Small intestine (tissue), 7 donors: ENCODE data around the gene WDR26. TPM values are rescaled to one million over a fixed set of nuclear protein-coding genes. Genes with fewer than 3 reads are reported as not detected.

ENCODE experiments used
- DNase-seq, 2 donors: peaks; one replicate each; pipeline versions ENCODE4 v3.0.0 to v3.0.0-alpha.2; 2013
- FAIRE-seq: peaks from 2 replicates; lab custom pipeline; 2012; peaks lifted over from hg19 to GRCh38; lab: Jason Lieb, UNC
- H3K27ac ChIP-seq, 3 donors: one replicate each; pipeline ENCODE4 v1.5.1; 2013; ENCODE audit warnings: low read length in 2 of 3, mild to moderate bottlenecking in 2 of 3, control low read depth in 1 of 3, inconsistent platforms in 1 of 3, low read depth in 1 of 3, moderate library complexity in 1 of 3
- H3K27me3 ChIP-seq, 3 donors: one replicate each; pipeline ENCODE4 v1.6.1; 2013; ENCODE audit warnings: low read length in 3 of 3, inconsistent platforms in 1 of 3; ENCODE audit not compliant: control insufficient read depth in 3 of 3, insufficient read depth in 3 of 3
- H3K36me3 ChIP-seq, 3 donors: one replicate each; pipeline ENCODE4 v1.6.1; 2013; ENCODE audit warnings: low read length in 3 of 3, inconsistent platforms in 1 of 3, low read depth in 1 of 3, mild to moderate bottlenecking in 1 of 3, moderate library complexity in 1 of 3; ENCODE audit not compliant: control insufficient read depth in 3 of 3, insufficient read depth in 2 of 3
- H3K4me1 ChIP-seq, 3 donors: one replicate each; pipeline ENCODE4 v1.6.1; 2013; ENCODE audit warnings: low read length in 2 of 3, inconsistent platforms in 1 of 3, low read depth in 1 of 3, mild to moderate bottlenecking in 1 of 3, moderate library complexity in 1 of 3; ENCODE audit not compliant: control insufficient read depth in 3 of 3, insufficient read depth in 2 of 3
- H3K4me3 ChIP-seq, 3 donors: one replicate each; pipeline ENCODE4 v1.5.1; 2013; ENCODE audit warnings: low read length in 3 of 3, control low read depth in 1 of 3, inconsistent platforms in 1 of 3, low read depth in 1 of 3, mild to moderate bottlenecking in 1 of 3, moderate library complexity in 1 of 3
- H3K9me3 ChIP-seq, 2 donors: one replicate each; pipeline ENCODE4 v1.6.1; 2013; ENCODE audit warnings: low read depth in 1 of 2, low read length in 1 of 2; ENCODE audit not compliant: control insufficient read depth in 2 of 2, insufficient read depth in 1 of 2
- WGBS, 3 donors: extraction: QIAGEN DNeasy Blood & Tissue Kit; methylation state at CpG; one replicate each; pipeline ENCODE4 v1.1.7; 2013; 5-methylcytosine and 5-hydroxymethylcytosine counted together
- polyA plus RNA-seq, 4 donors: library from polyadenylated mRNA; stranded (reverse) in 3 of 4; unstranded in 1 of 4; fragments of 200-250 nt in 3 of 4; fragments of 120-200 nt in 1 of 4; gene quantifications; one replicate each; pipeline versions ENCODE4 v1.2.1 to v1.2.3, GENCODE V29; 2013
- donor health status: healthy with polysubstance abuse.
- donor health status: control.
- donor health status: control.
- donor health status: Bipolar disorder and iron deficiency.
- donor health status: healthy.

The WDR26 gene
- polyA plus RNA-seq, 4 donors: 15.9 to 66.1 (median 19.1) TPM

GRCh38 chr1:224402472-224403036 lies 32.0 kb downstream of the WDR26 start:
- WGBS, 3 donors: 58 to 82% (median 77%) methylated on average over 1 of the region's 1 CpG
- no peaks in the 10 kb centered on the region for H3K4me1 ChIP-seq
- no peak overlapping the region for H3K4me3 ChIP-seq
- no peak overlapping the region for H3K27ac ChIP-seq
- DNase-seq: no peak
- FAIRE-seq: no peak
- H3K27me3 ChIP-seq: no peaks in the 10 kb centered on the region
- H3K9me3 ChIP-seq: no peaks in the 10 kb centered on the region
- H3K36me3 ChIP-seq: peaks cover 8 to 26% (median 11%) of the 10 kb centered on the region in 3 donors

DNA sequence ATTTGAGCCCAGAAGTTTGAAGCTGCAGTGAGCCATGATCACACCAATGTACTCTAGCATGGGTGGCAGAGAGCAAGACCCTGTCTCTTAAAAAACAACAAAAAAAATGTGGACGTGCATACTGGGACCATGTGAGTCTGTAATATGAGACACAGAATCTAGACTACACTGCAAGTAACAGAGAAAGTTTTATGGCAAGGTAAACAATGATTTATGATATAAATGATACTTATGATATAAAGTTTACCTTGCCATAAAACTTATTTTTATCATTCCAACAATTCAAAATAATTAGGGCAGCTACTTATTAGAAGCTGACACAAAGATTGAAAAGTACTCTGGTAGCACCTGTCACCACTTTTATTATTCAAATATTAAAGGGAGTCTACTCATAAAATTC lies 34.7 kb downstream of the WDR26 start:
- 32 to 64% (median 36%) methylated on average over 1 of the region's 1 CpG for WGBS, 3 donors
- Histone ChIP-seq H3K36me3 (peaks cover 4 to 24% (median 13%) of the 10 kb centered on the region in 3 donors), H3K4me1 (no peaks in the 10 kb centered on the region), H3K27me3 (no peaks in the 10 kb centered on the region), H3K9me3 (no peaks in the 10 kb centered on the region), H3K4me3 (no peak overlapping the region), H3K27ac (no peak overlapping the region)
- no peak for DNase-seq
- peak; percentile 68 for FAIRE-seq

- FAIRE-seq: no peak
- Histone ChIP-seq H3K27ac (no peak overlapping the region), H3K27me3 (no peaks in the 10 kb centered on the region), H3K4me1 (no peaks in the 10 kb centered on the region), H3K36me3 (peaks cover 9 to 30% (median 22%) of the 10 kb centered on the region in 3 donors), H3K4me3 (no peak overlapping the region), H3K9me3 (no peaks in the 10 kb centered on the region)
- DNase-seq: no peak
- 82 to 87% (median 86%) methylated on average over 3 of the region's 3 CpGs for WGBS, 3 donors
These were observed 41.3 kb downstream of the WDR26 start for GRCh38 chr1:224393294-224393693.

GRCh38 chr1:224392411-224393249 lies 42.0 kb downstream of the WDR26 start:
- WGBS, 3 donors: 81 to 91% (median 90%) methylated on average over 4 of the region's 4 CpGs
- FAIRE-seq: no peak
- peaks cover 7 to 30% (median 21%) of the 10 kb centered on the region in 3 donors for H3K36me3 ChIP-seq

GRCh38 chr1:224390517-224390916 lies 44.1 kb downstream of the WDR26 start:
- no peak for FAIRE-seq
- H3K27ac ChIP-seq: no peak overlapping the region
- H3K4me1 ChIP-seq: no peaks in the 10 kb centered on the region
- peaks cover 7 to 23% (median 20%) of the 10 kb centered on the region in 3 donors for H3K36me3 ChIP-seq
- DNase-seq: no peak
- whole genome bisulfite sequencing, 3 donors: 63 to 88% (median 78%) methylated on average over 5 of the region's 5 CpGs
- H3K9me3 ChIP-seq: no peaks in the 10 kb centered on the region
- no peaks in the 10 kb centered on the region for H3K27me3 ChIP-seq
- no peak overlapping the region for H3K4me3 ChIP-seq

More at GRCh38 chr1:224392411-224393249, 42.0 kb downstream of the WDR26 start:
- H3K27ac ChIP-seq: no peak overlapping the region
- DNase-seq: no peak
- H3K4me1 ChIP-seq: no peaks in the 10 kb centered on the region
- no peaks in the 10 kb centered on the region for H3K9me3 ChIP-seq
- H3K27me3 ChIP-seq: no peaks in the 10 kb centered on the region
- H3K4me3 ChIP-seq: no peak overlapping the region

DNA sequence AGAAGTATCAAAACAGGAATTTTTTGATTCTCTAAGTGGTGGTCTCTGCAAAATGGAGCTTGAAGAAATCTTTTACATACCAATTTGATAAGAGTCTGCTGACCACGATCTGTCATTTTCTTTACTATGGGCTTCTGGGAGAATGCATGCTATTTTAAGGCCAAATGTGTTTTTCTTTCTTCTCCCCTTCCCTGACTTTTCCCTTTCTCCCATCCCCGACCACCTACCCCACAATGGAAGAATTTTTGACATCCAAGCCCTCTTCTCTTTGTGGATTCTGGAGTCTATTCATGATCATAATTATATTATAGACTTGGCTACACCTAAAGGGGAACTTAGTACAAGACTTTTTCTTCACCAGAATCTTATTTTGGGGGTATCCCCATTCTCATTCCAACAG lies 46.7 kb downstream of the WDR26 start:
- Histone ChIP-seq H3K27ac (no peak overlapping the region), H3K27me3 (no peaks in the 10 kb centered on the region), H3K9me3 (no peaks in the 10 kb centered on the region), H3K4me3 (no peak overlapping the region), H3K4me1 (no peaks in the 10 kb centered on the region), H3K36me3 (peaks cover 4 to 16% (median 13%) of the 10 kb centered on the region in 3 donors)
- FAIRE-seq (no peak), DNase-seq (no peak)
- WGBS, 3 donors: 81 to 95% (median 90%) methylated on average over 2 of the region's 2 CpGs

DNA sequence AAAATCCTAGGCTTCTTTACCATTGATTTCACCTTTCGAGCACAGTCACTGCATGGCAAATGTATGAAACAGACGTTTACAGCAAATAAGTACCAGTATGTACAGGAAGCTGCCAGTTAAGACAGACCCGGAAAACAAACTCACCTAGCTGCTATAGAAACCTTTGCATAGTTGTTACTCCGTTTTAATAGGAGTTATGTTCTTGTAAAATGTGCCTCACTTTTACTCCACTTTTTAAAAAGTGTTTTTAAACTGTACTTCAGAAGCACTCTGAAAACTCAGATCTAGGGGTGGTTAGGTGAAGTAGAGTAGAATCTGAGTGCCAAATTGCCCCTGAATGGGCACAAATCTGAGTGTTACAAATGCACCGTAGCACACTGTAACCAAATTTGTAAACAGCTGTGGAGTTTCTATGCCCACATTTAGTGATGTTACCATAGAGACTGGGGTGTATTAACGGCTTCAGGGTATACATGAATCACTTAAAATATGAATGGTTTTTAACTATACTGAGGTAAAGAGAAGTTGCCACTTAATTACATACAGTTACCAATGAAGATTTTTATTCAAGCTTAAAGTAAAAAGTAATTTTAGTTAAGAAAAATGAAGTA lies 47.2 kb downstream of the WDR26 start:
- Histone ChIP-seq H3K27ac (no peak overlapping the region), H3K27me3 (no peaks in the 10 kb centered on the region), H3K9me3 (no peaks in the 10 kb centered on the region), H3K4me3 (no peak overlapping the region), H3K36me3 (peaks cover 4 to 16% (median 10%) of the 10 kb centered on the region in 3 donors), H3K4me1 (no peaks in the 10 kb centered on the region)
- WGBS, 3 donors: 64 to 73% (median 70%) methylated on average over 6 of the region's 6 CpGs
- DNase-seq: no peak
- no peak for FAIRE-seq

DNA sequence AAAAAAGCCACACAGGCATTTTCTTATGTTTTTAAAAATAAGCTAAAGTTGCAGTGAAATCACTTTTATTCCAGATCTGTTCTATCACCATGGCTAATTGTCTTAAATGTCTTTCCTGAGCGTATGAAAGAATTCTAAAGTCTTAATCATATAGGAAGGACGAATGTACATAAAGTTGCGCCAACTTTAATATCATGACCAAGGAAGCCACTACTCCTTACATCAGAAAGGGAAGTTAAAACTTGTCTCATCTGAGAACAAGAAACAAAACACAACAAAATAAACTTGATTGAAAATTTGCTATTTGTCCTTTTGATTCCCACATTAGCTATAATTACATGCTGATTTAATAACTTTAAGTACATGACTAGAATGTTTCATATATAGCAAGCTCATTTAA lies 51.4 kb downstream of the WDR26 start:
- peaks cover 0 to 3% (median 3%) of the 10 kb centered on the region in 3 donors for H3K36me3 ChIP-seq
- WGBS, 3 donors: 90 to 96% (median 93%) methylated on average over 3 of the region's 3 CpGs
- no peak overlapping the region for H3K4me3 ChIP-seq
- H3K9me3 ChIP-seq: no peaks in the 10 kb centered on the region
- FAIRE-seq (no peak), DNase-seq (no peak)
- no peaks in the 10 kb centered on the region for H3K4me1 ChIP-seq
- no peak overlapping the region for H3K27ac ChIP-seq
- H3K27me3 ChIP-seq: no peaks in the 10 kb centered on the region
